GM12878 (cell line): Measurements from ENCODE around the gene CREB3L1. TPM values are rescaled to one million over a fixed set of nuclear protein-coding genes. Genes with fewer than 3 reads are reported as not detected.

Experiments
- ATAC-seq: fragments of 200-7000 bp; cut with Tn5 transposase; 3 replicates; pipeline ENCODE4 v1.9.1; 2020; ENCODE audit warnings: mild to moderate bottlenecking, moderate library complexity
- BruUV-seq: library from RNA; stranded (reverse); fragments of 400-500 nt; replicated peaks from 2 replicates; lab custom pipeline; 2021; lab: Mats Ljungman, UMichigan
- CTCF ChIA-PET: fragments of 300-600 bp; sonication (Branson Sonifier 250); formaldehyde crosslinking; extraction: SDS; loops from one replicate; lab custom pipeline; 2021; ENCODE audit warnings: inconsistent platforms; lab: Yijun Ruan, JAX
- POLR2A ChIA-PET: fragments of 350-600 bp; formaldehyde crosslinking; extraction: SDS; loops from one replicate; lab custom pipeline; 2021; ENCODE audit warnings: inconsistent platforms; lab: Charles Lee
- RAD21 ChIA-PET: fragments of 300-600 bp; sonication (Branson Sonifier 250); formaldehyde crosslinking; loops from one replicate; lab custom pipeline; 2023; ENCODE audit warnings: antibody characterized with exemption; ENCODE audit not compliant: unreplicated experiment; lab: Charles Lee
- SMC1A ChIA-PET: fragments of 300-600 bp; sonication (Branson Sonifier 250); formaldehyde crosslinking; loops from one replicate; lab custom pipeline; 2023; ENCODE audit not compliant: unreplicated experiment, uncharacterized antibody; lab: Charles Lee
- DNase-seq: peaks from one replicate; pipeline ENCODE4 v3.0.0-alpha.2; 2011; ENCODE audit warnings: low read depth, low spot score
- FAIRE-seq: peaks from 3 replicates; lab custom pipeline; 2011; peaks lifted over from hg19 to GRCh38; lab: Jason Lieb, UNC
- H2AFZ ChIP-seq: 2 replicates; pipeline ENCODE4 v1.6.0; 2011; ENCODE audit warnings: low read depth, low read length, control low read depth; ENCODE audit not compliant: control insufficient read depth
- H3K27ac ChIP-seq: 2 replicates; pipeline ENCODE4 v1.5.1; 2011; ENCODE audit warnings: control low read depth; ENCODE audit not compliant: control insufficient read depth, insufficient read depth
- H3K27me3 ChIP-seq, 2 experiments: replicated peaks in 1 of 2; 2 replicates each; pipeline versions ENCODE4 v1.6.0 to v1.6.1; 2011; ENCODE audit warnings: low read length in 1 of 2; ENCODE audit not compliant: control insufficient read depth in 2 of 2, insufficient read depth in 2 of 2
- H3K36me3 ChIP-seq, 2 experiments: 2 replicates each; pipeline ENCODE4 v1.5.1; 2011; ENCODE audit warnings: low read length in 1 of 2; ENCODE audit not compliant: control insufficient read depth in 2 of 2, insufficient read depth in 2 of 2
- H3K4me1 ChIP-seq: 2 replicates; pipeline ENCODE4 v1.6.1; 2011; ENCODE audit warnings: mild to moderate bottlenecking, low read length, moderate library complexity, mixed read lengths; ENCODE audit not compliant: control insufficient read depth, insufficient read depth
- H3K4me2 ChIP-seq: 2 replicates; pipeline ENCODE4 v1.6.0; 2011; ENCODE audit warnings: control low read depth; ENCODE audit not compliant: control insufficient read depth, insufficient read depth
- H3K4me3 ChIP-seq: fragments of 200-600 bp; sonication (generic); 2 replicates; pipeline ENCODE4 v1.5.1; 2016
- H3K79me2 ChIP-seq: 2 replicates; pipeline ENCODE4 v1.6.0; 2011; ENCODE audit warnings: low read length; ENCODE audit not compliant: control insufficient read depth, insufficient read depth
- H3K9ac ChIP-seq: 2 replicates; pipeline ENCODE4 v1.8.0; 2011; ENCODE audit warnings: low read length, control low read depth, mixed read lengths; ENCODE audit not compliant: control insufficient read depth, insufficient read depth
- H3K9me3 ChIP-seq: replicated peaks from 3 replicates; pipeline ENCODE4 v1.5.1; 2011; ENCODE audit warnings: mild to moderate bottlenecking, low read length; ENCODE audit not compliant: control insufficient read depth, insufficient read depth
- H4K20me1 ChIP-seq: 2 replicates; pipeline ENCODE4 v1.6.0; 2011; ENCODE audit not compliant: control insufficient read depth, insufficient read depth
- DPF2 ChIP-seq: fragments of 450-650 bp; IDR thresholded peaks from 2 replicates; pipeline ENCODE4 v1.6.1; 2017; ENCODE audit warnings: mild to moderate bottlenecking
- E4F1 ChIP-seq: fragments of 450-650 bp; IDR thresholded peaks from 2 replicates; pipeline ENCODE4 v1.6.1; 2018; ENCODE audit warnings: borderline replicate concordance, mild to moderate bottlenecking; ENCODE audit not compliant: partially characterized antibody
- PRDM15 ChIP-seq: fragments of 450-650 bp; formaldehyde crosslinking; IDR thresholded peaks from 2 replicates; pipeline ENCODE4 v1.4.0; 2020; ENCODE audit warnings: mild to moderate bottlenecking, moderate library complexity
- STAT3 ChIP-seq: IDR thresholded peaks from 2 replicates; pipeline ENCODE4 v1.6.1; 2011; ENCODE audit warnings: low read depth, low read length, improper control_type of control experiment
- WGBS: methylation state at CpG from one replicate; pipeline ENCODE4 v1.1.6; 2016; ENCODE audit warnings: low lambda C conversion rate; ENCODE audit not compliant: insufficient replicate concordance, insufficient coverage; ENCODE audit errors: missing lambda C conversion rate; 5-methylcytosine and 5-hydroxymethylcytosine counted together
- in situ Hi-C: fragments of 300-500 bp; cut with MboI; formaldehyde crosslinking; loops from 9 replicates; pipeline ENCODE4 v1.14.3; 2018; ENCODE audit warnings: mixed read lengths
- intact Hi-C: fragments of 100-400 bp; cut with micrococcal nuclease; formaldehyde crosslinking; loops from one replicate; pipeline ENCODE4 v1.14.2; 2022; ENCODE audit not compliant: unreplicated experiment
- polyA plus RNA-seq, 11 experiments: library from polyadenylated mRNA; depleted of rRNA in 4 of 11; unstranded in 6 of 11; stranded (reverse) in 5 of 11; fragments of >200 nt; fragmentation: Nextera tagmentation in 4 of 11; fragmentation: Illumina TruSeq in 1 of 11; extraction: Ambion mirVana in 4 of 11; extraction: Trizol in 1 of 11; gene quantifications; 1 replicate in 1 of 11; 2 replicates in 10 of 11; pipeline versions ENCODE4 v1.2.1 to v1.2.3, GENCODE V29; 2011 to 2016; ENCODE audit warnings: inconsistent platforms in 2 of 11, missing spikeins in 2 of 11, low read depth in 1 of 11
- total RNA-seq, 4 experiments: library from RNA; depleted of rRNA in 3 of 4; stranded (reverse); fragments of >200 nt in 3 of 4; fragmentation: Illumina TruSeq in 1 of 4; extraction: Trizol in 1 of 4; gene quantifications; 2 replicates each; pipeline versions ENCODE4 v1.2.1 to v1.2.3, GENCODE V29; 2013 to 2021

CREB3L1 gene
- total and polyA plus RNA-seq, 10 of the 15 experiments (the other 5 are each of a cell fraction or from before 2014, with no cell fraction given): 0.03 to 1.4 (median 0.22) TPM

GRCh38 chr11:46369458-46370152 is 92.1 kb downstream of the CREB3L1 start (continued):
- TF ChIP-seq DPF2 (no peak), PRDM15 (CRISPR knock-in tag) (no peak)
- TF ChIP-seq, all 136 proteins: peak for 8

GRCh38 chr11:46370253-46370652 is 92.8 kb downstream of the CREB3L1 start:
- Histone ChIP-seq H3K27me3 (no peaks in the 10 kb centered on the region), H3K9me3 (no peaks in the 10 kb centered on the region), H3K4me3 (no peak overlapping the region), H3K79me2 (no peaks in the 10 kb centered on the region; the same call in 1 of the 2 replicates), H3K27ac (no peak overlapping the region), H3K4me2 (no peak overlapping the region), H3K36me3 (peaks cover 9 to 28% of the 10 kb centered on the region in 2 experiments; a peak in 3 of 4 replicates), H3K9ac (no peak overlapping the region), H4K20me1 (no peaks in the 10 kb centered on the region), H2AFZ (no peak overlapping the region), H3K4me1 (no peaks in the 10 kb centered on the region)
- SMC1A ChIA-PET: interaction anchor here (0.8 kb wide), 1 partner anchor 17 kb away, joined by 3 read pairs; no protein-coding TSS in a partner anchor
- in situ Hi-C loops (no loop called here), intact Hi-C loops (no loop called here)
- no peak for TF ChIP-seq DPF2
- TF ChIP-seq STAT3: no peak
- TF ChIP-seq E4F1: no peak
- DNase-seq (no peak), FAIRE-seq (no peak), ATAC-seq (no peak)
- RAD21 ChIA-PET: no interaction called here
- POLR2A ChIA-PET: no interaction called here
- CTCF ChIA-PET: interaction anchor here (1.2 to 15.2 kb wide), 3 partner anchors 13 to 19 kb away, joined by 3 to 423 read pairs (median 5); partner anchors contain the start of gene DGKZ
- 92% methylated on average over 13 of the region's 13 CpGs for WGBS
- BruUV-seq: no TSS peak

Other genes with a start within 250 kb of the CREB3L1 start
- 9.6 and 12.2 TPM in 2 replicates for gene PHF21A, start 156.2 kb upstream of the CREB3L1 start, total RNA-seq (2014; rRNA removed)
- 10.4 and 11.7 TPM in 2 replicates for gene PHF21A, start 156.2 kb upstream of the CREB3L1 start, total RNA-seq (2014; rRNA removed; fragmentation: Illumina TruSeq; extraction: Trizol)
- gene PHF21A, start 156.2 kb upstream of the CREB3L1 start, total RNA-seq (2021): 29.2 and 31.6 TPM in 2 replicates
- 25.0 and 37.2 TPM in 2 replicates for gene PHF21A, start 156.2 kb upstream of the CREB3L1 start, polyA plus RNA-seq (2011; rRNA removed)
- gene PHF21A, start 156.2 kb upstream of the CREB3L1 start, polyA plus RNA-seq (2014; fragmentation: Illumina TruSeq; extraction: Trizol): 32.9 and 34.0 TPM in 2 replicates
- gene PHF21A, start 156.2 kb upstream of the CREB3L1 start, polyA plus RNA-seq (2014; fragmentation: Nextera tagmentation; extraction: Ambion mirVana): 1 to 10 TPM; 2.6 to 2.7 TPM
- gene PHF21A, start 156.2 kb upstream of the CREB3L1 start, polyA plus RNA-seq (2014; rRNA removed): 14.9 and 21.2 TPM in 2 replicates
- gene PHF21A, start 156.2 kb upstream of the CREB3L1 start, polyA plus RNA-seq (2016; fragmentation: Nextera tagmentation; extraction: Ambion mirVana): 10 to 100 TPM; 17.1 to 19.7 TPM
- 59.0 and 67.4 TPM in 2 replicates for gene DGKZ, start 69.8 kb downstream of the CREB3L1 start, total RNA-seq (2014; rRNA removed)
- gene DGKZ, start 69.8 kb downstream of the CREB3L1 start, total RNA-seq (2014; rRNA removed; fragmentation: Illumina TruSeq; extraction: Trizol): 17.5 and 22.3 TPM in 2 replicates
- 69.3 and 78.4 TPM in 2 replicates for gene DGKZ, start 69.8 kb downstream of the CREB3L1 start, total RNA-seq (2021)
- 16.5 and 35.2 TPM in 2 replicates for gene DGKZ, start 69.8 kb downstream of the CREB3L1 start, polyA plus RNA-seq (2011; rRNA removed)
- gene DGKZ, start 69.8 kb downstream of the CREB3L1 start, polyA plus RNA-seq (2014; fragmentation: Illumina TruSeq; extraction: Trizol): 8.3 and 29.0 TPM in 2 replicates
- 1 to 10 TPM in 1 of 2 experiments, under 1 TPM in 1; 0.50 to 1.6 TPM for gene DGKZ, start 69.8 kb downstream of the CREB3L1 start, polyA plus RNA-seq (2014; fragmentation: Nextera tagmentation; extraction: Ambion mirVana)
- gene DGKZ, start 69.8 kb downstream of the CREB3L1 start, polyA plus RNA-seq (2014; rRNA removed): 68.4 and 78.5 TPM in 2 replicates
- 10 to 100 TPM; 43.7 to 44.6 TPM for gene DGKZ, start 69.8 kb downstream of the CREB3L1 start, polyA plus RNA-seq (2016; fragmentation: Nextera tagmentation; extraction: Ambion mirVana)
- 6.9 and 8.5 TPM in 2 replicates for gene MDK, start 104.0 kb downstream of the CREB3L1 start, total RNA-seq (2014; rRNA removed)
- 4.7 and 5.5 TPM in 2 replicates for gene MDK, start 104.0 kb downstream of the CREB3L1 start, total RNA-seq (2014; rRNA removed; fragmentation: Illumina TruSeq; extraction: Trizol)
- 11.2 and 12.8 TPM in 2 replicates for gene MDK, start 104.0 kb downstream of the CREB3L1 start, total RNA-seq (2021)
- 2.6 and 3.8 TPM in 2 replicates for gene MDK, start 104.0 kb downstream of the CREB3L1 start, polyA plus RNA-seq (2011; rRNA removed)
- gene MDK, start 104.0 kb downstream of the CREB3L1 start, polyA plus RNA-seq (2014; fragmentation: Illumina TruSeq; extraction: Trizol): 3.0 and 12.3 TPM in 2 replicates
- 1 to 10 TPM in 1 of 2 experiments, under 1 TPM in 1; 0.77 to 2.3 TPM for gene MDK, start 104.0 kb downstream of the CREB3L1 start, polyA plus RNA-seq (2014; fragmentation: Nextera tagmentation; extraction: Ambion mirVana)
- gene MDK, start 104.0 kb downstream of the CREB3L1 start, polyA plus RNA-seq (2014; rRNA removed): 12.6 and 17.8 TPM in 2 replicates
- gene MDK, start 104.0 kb downstream of the CREB3L1 start, polyA plus RNA-seq (2016; fragmentation: Nextera tagmentation; extraction: Ambion mirVana): 10 to 100 TPM; 11.8 to 13.7 TPM
- 0.23 TPM in 1 of 2 replicates, not detected in the other for gene CHRM4, start 114.1 kb downstream of the CREB3L1 start, total RNA-seq (2014; rRNA removed)
- gene CHRM4, start 114.1 kb downstream of the CREB3L1 start, total RNA-seq (2014; rRNA removed; fragmentation: Illumina TruSeq; extraction: Trizol): not detected in 2 replicates
- gene CHRM4, start 114.1 kb downstream of the CREB3L1 start, total RNA-seq (2021): 0.13 TPM in 1 of 2 replicates, not detected in the other
- gene CHRM4, start 114.1 kb downstream of the CREB3L1 start, polyA plus RNA-seq (2011; rRNA removed): not detected in 2 replicates
- gene CHRM4, start 114.1 kb downstream of the CREB3L1 start, polyA plus RNA-seq (2014; fragmentation: Illumina TruSeq; extraction: Trizol): 0.12 TPM in 1 of 2 replicates, not detected in the other
- gene CHRM4, start 114.1 kb downstream of the CREB3L1 start, polyA plus RNA-seq (2014; fragmentation: Nextera tagmentation; extraction: Ambion mirVana): not detected
- not detected in 2 replicates for gene CHRM4, start 114.1 kb downstream of the CREB3L1 start, polyA plus RNA-seq (2014; rRNA removed)
- not detected for gene CHRM4, start 114.1 kb downstream of the CREB3L1 start, polyA plus RNA-seq (2016; fragmentation: Nextera tagmentation; extraction: Ambion mirVana)